ENCODE results near the gene UGDH. TPM values are rescaled to one million over a fixed set of nuclear protein-coding genes. Genes with fewer than 3 reads are reported as not detected.

Gene UGDH
- total RNA-seq, 1 experiment from 2014 or later, result 104 TPM

DNA sequence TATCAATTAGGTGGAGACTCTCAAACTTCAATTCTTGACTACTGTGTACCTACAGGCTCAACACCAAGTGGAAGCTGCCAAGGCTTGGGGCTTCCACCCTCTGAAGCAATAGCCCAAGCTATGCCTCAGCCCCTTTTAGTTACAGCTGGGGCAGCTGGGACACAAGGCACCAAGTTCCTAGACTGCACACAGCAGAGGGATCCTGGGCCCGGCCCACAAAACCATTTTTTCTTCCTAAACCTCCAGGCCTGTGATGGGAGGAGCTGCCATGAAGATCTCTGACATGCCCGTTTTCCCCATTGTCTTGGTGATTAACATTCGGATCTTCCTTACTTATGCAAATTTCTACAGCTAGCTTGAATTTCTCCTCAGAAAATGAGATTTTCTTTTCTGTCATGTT lies 3.4 kb upstream of the UGDH start:
- H4K20me1 ChIP-seq (ENCODE audit: control insufficient read depth, insufficient read depth, insufficient read length), result no peaks in the 10 kb centered on the region
- peaks cover 29% of the 10 kb centered on the region for H3K9me3 ChIP-seq (ENCODE audit: control insufficient read depth, low read depth, low read length)
- no peak overlapping the region for H2AFZ ChIP-seq (ENCODE audit: low read length)
- no peak overlapping the region for H3K9ac ChIP-seq (ENCODE audit: extremely low read depth, insufficient read length, low read length)
- no peak overlapping the region for H2BK12ac ChIP-seq (ENCODE audit: insufficient read length, low read depth, low read length)
- peaks cover 2% of the 10 kb centered on the region; the same call in 1 of the 2 replicates for H3K79me2 ChIP-seq (ENCODE audit: insufficient read depth, low read length)
- H3K79me1 ChIP-seq (ENCODE audit: insufficient read depth, low read depth, low read length, poor library complexity, severe bottlenecking), result peaks cover 3% of the 10 kb centered on the region
- no peak overlapping the region for H2BK20ac ChIP-seq (ENCODE audit: low read depth, low read length, poor library complexity, severe bottlenecking)
- Mint-ChIP-seq H3K27me3 (ENCODE audit: low read depth) (no peaks in the 10 kb centered on the region; the same call in 1 of the 2 replicates), H3K27ac (no peak overlapping the region), H3K9me3 (peaks cover 51 to 53% of the 10 kb centered on the region in 2 experiments), H3K36me3 (ENCODE audit: insufficient read depth in 1 of 3, low read depth in 3 of 3) (peaks cover 63 to 69% (median 64%) of the 10 kb centered on the region in 3 experiments), H3K4me3 (no peak overlapping the region), H3K4me1 (peaks cover 12 to 13% of the 10 kb centered on the region in 2 experiments)
- no peak overlapping the region for H4K5ac ChIP-seq (ENCODE audit: insufficient read length, low read depth, low read length)
- H3K14ac ChIP-seq (ENCODE audit: insufficient read depth, low read length), result no peak overlapping the region
- no peak overlapping the region for H4K8ac ChIP-seq (replicated peaks; ENCODE audit: insufficient read length, low read depth, low read length)
- H3K4me1 ChIP-seq (ENCODE audit: insufficient read depth, low read length), result no peaks in the 10 kb centered on the region
- no peak overlapping the region for H2BK120ac ChIP-seq (ENCODE audit: low read depth, low read length, poor library complexity, severe bottlenecking)
- no peak overlapping the region for H3K27ac ChIP-seq (ENCODE audit: insufficient read length, low read depth, low read length)
- no peak overlapping the region for H3K18ac ChIP-seq (ENCODE audit: insufficient read length, low read depth, low read length)
- H3T11ph ChIP-seq (ENCODE audit: low read length), result no peak overlapping the region
- no peak overlapping the region for H3K4me2 ChIP-seq (ENCODE audit: insufficient read depth, insufficient read length, low read length)
- no peak overlapping the region for H3K4ac ChIP-seq (ENCODE audit: low read depth, low read length)
- H2AK5ac ChIP-seq (ENCODE audit: insufficient read length, low read length), result no peak overlapping the region
- DNase-seq, result no peak
- H3K56ac ChIP-seq (ENCODE audit: insufficient read length, low read depth, low read length), result no peak overlapping the region
- TF ChIP-seq, protein P1, sequence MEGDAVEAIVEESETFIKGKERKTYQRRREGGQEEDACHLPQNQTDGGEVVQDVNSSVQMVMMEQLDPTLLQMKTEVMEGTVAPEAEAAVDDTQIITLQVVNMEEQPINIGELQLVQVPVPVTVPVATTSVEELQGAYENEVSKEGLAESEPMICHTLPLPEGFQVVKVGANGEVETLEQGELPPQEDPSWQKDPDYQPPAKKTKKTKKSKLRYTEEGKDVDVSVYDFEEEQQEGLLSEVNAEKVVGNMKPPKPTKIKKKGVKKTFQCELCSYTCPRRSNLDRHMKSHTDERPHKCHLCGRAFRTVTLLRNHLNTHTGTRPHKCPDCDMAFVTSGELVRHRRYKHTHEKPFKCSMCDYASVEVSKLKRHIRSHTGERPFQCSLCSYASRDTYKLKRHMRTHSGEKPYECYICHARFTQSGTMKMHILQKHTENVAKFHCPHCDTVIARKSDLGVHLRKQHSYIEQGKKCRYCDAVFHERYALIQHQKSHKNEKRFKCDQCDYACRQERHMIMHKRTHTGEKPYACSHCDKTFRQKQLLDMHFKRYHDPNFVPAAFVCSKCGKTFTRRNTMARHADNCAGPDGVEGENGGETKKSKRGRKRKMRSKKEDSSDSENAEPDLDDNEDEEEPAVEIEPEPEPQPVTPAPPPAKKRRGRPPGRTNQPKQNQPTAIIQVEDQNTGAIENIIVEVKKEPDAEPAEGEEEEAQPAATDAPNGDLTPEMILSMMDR (conservative IDR thresholded peaks at IDR 0.05), result no peak
- no CpG with 5 or more reads among the region's 3 CpGs for WGBS (ENCODE audit: extremely low coverage, insufficient read length, low lambda C conversion rate)
- no peak overlapping the region for H4K91ac ChIP-seq (ENCODE audit: insufficient read length, low read depth, low read length)
- H3K23me2 ChIP-seq (ENCODE audit: insufficient read length, low read depth, low read length, poor library complexity, severe bottlenecking), result peaks cover 9% of the 10 kb centered on the region
- no peak overlapping the region for H2BK5ac ChIP-seq (ENCODE audit: insufficient read length, low read length)
- no peaks in the 10 kb centered on the region for H3K27me3 ChIP-seq (ENCODE audit: insufficient read depth, low read length)
- H2BK15ac ChIP-seq (ENCODE audit: low read depth, low read length), result no peak overlapping the region
- H3K23ac ChIP-seq (ENCODE audit: insufficient read length, low read depth, low read length), result no peak overlapping the region
